ENCODE results near the gene C10orf95. TPM values are rescaled to one million over a fixed set of nuclear protein-coding genes. Genes with fewer than 3 reads are reported as not detected.

Gene C10orf95
- total RNA-seq, 1 experiment from 2014 or later: 0.82 TPM

GRCh38 chr10:102416283-102416682 is 35.1 kb downstream of the C10orf95 start:
- no peak for TF ChIP-seq CTCF (IDR thresholded peaks at IDR 0.05; ENCODE audit: insufficient read depth in 1 of 2, low read depth in 1 of 2, low read length in 1 of 2, severe bottlenecking in 1 of 2, unreplicated experiment in 1 of 2)
- peaks cover 7% of the 10 kb centered on the region for H3K4me1 Mint-ChIP-seq (ENCODE audit: low read depth, unreplicated experiment)
- H3K4me3 ChIP-seq (ENCODE audit: low read depth, low read length): no peak overlapping the region
- H3K36me3 Mint-ChIP-seq (ENCODE audit: insufficient read depth, unreplicated experiment): peaks cover 21% of the 10 kb centered on the region
- intact Hi-C loops (cut with micrococcal nuclease; ENCODE audit: unreplicated experiment): no loop called here
- no peaks in the 10 kb centered on the region for H3K36me3 ChIP-seq (ENCODE audit: control insufficient read depth, insufficient read depth, low read length)
- H3K9me3 Mint-ChIP-seq (ENCODE audit: unreplicated experiment): no peaks in the 10 kb centered on the region
- no peaks in the 10 kb centered on the region for H3K9me3 ChIP-seq
- H3K27ac Mint-ChIP-seq (ENCODE audit: unreplicated experiment): no peak overlapping the region
- H3K4me3 Mint-ChIP-seq (ENCODE audit: unreplicated experiment): no peak overlapping the region
- H3K4me1 ChIP-seq: peaks cover 4% of the 10 kb centered on the region; the same call in 1 of the 2 replicates
- POLR2A ChIA-PET: no interaction called here
- BruUV-seq (replicated peaks): no TSS peak
- H3K27me3 ChIP-seq (replicated peaks; ENCODE audit: control insufficient read depth, insufficient read depth, low read length): peaks cover 1% of the 10 kb centered on the region; the same call in 1 of the 2 replicates
- no peak for DNase-seq
- H3K27me3 Mint-ChIP-seq (ENCODE audit: insufficient read depth, unreplicated experiment): peaks cover 2% of the 10 kb centered on the region
- CTCF ChIA-PET: interaction anchor here (0.7 kb wide), 1 partner anchor 12 kb away, joined by 3 read pairs; no protein-coding TSS in a partner anchor

DNA sequence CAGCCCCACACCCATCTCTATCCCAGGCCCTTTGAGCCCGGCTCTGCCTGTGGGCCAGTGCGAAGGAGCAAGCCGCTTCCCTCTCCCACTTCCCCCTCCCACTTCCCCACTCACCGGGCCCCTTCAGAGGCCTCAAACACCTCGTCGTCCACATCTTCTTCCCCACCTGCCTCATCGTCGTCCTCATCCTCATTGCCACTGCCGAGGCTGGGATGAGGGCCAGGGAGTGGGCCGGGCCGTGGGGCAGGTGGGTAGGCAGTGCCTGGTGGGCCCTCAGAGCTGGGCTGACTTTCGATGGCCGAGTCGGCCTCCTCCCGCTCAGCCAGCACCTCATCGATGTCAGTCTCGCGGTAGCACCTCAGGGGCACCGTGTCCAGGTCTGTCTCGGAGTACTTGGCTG is 36.6 kb downstream of the C10orf95 start:
- ChIA-PET CTCF (no interaction called here), POLR2A (no interaction called here)
- no peak for DNase-seq
- TF ChIP-seq CTCF (IDR thresholded peaks at IDR 0.05; ENCODE audit: insufficient read depth in 1 of 2, low read depth in 1 of 2, low read length in 1 of 2, severe bottlenecking in 1 of 2, unreplicated experiment in 1 of 2): no peak
- Mint-ChIP-seq H3K4me3 (ENCODE audit: unreplicated experiment) (no peak overlapping the region), H3K27me3 (ENCODE audit: insufficient read depth, unreplicated experiment) (peaks cover 8% of the 10 kb centered on the region), H3K4me1 (ENCODE audit: low read depth, unreplicated experiment) (peaks cover 7% of the 10 kb centered on the region), H3K36me3 (ENCODE audit: insufficient read depth, unreplicated experiment) (peaks cover 9% of the 10 kb centered on the region), H3K9me3 (ENCODE audit: unreplicated experiment) (no peaks in the 10 kb centered on the region), H3K27ac (ENCODE audit: unreplicated experiment) (no peak overlapping the region)
- no peaks in the 10 kb centered on the region for H3K9me3 ChIP-seq
- no TSS peak for BruUV-seq (replicated peaks)
- H3K36me3 ChIP-seq (ENCODE audit: control insufficient read depth, insufficient read depth, low read length): no peaks in the 10 kb centered on the region
- peaks cover 4% of the 10 kb centered on the region; the same call in 1 of the 2 replicates for H3K4me1 ChIP-seq
- H3K4me3 ChIP-seq (ENCODE audit: low read depth, low read length): no peak overlapping the region
- intact Hi-C loops (cut with micrococcal nuclease; ENCODE audit: unreplicated experiment): no loop called here
- peaks cover 1% of the 10 kb centered on the region; the same call in 1 of the 2 replicates for H3K27me3 ChIP-seq (replicated peaks; ENCODE audit: control insufficient read depth, insufficient read depth, low read length)

GRCh38 chr10:102413806-102414561 is 37.4 kb downstream of the C10orf95 start:
- Mint-ChIP-seq H3K27ac (ENCODE audit: unreplicated experiment) (no peak overlapping the region), H3K36me3 (ENCODE audit: insufficient read depth, unreplicated experiment) (peaks cover 2% of the 10 kb centered on the region), H3K4me1 (ENCODE audit: low read depth, unreplicated experiment) (peaks cover 2% of the 10 kb centered on the region), H3K4me3 (ENCODE audit: unreplicated experiment) (no peak overlapping the region), H3K9me3 (ENCODE audit: unreplicated experiment) (no peaks in the 10 kb centered on the region), H3K27me3 (ENCODE audit: insufficient read depth, unreplicated experiment) (peaks cover 12% of the 10 kb centered on the region)
- BruUV-seq (replicated peaks): no TSS peak
- Histone ChIP-seq H3K36me3 (ENCODE audit: control insufficient read depth, insufficient read depth, low read length) (no peaks in the 10 kb centered on the region), H3K4me3 (ENCODE audit: low read depth, low read length) (no peak overlapping the region), H3K4me1 (peaks cover 4% of the 10 kb centered on the region; the same call in 1 of the 2 replicates), H3K27me3 (replicated peaks; ENCODE audit: control insufficient read depth, insufficient read depth, low read length) (peaks cover 1% of the 10 kb centered on the region; the same call in 1 of the 2 replicates), H3K9me3 (no peaks in the 10 kb centered on the region)
- ChIA-PET CTCF (no interaction called here), POLR2A (no interaction called here)
- intact Hi-C loops (cut with micrococcal nuclease; ENCODE audit: unreplicated experiment): no loop called here
- no peak for DNase-seq
- TF ChIP-seq CTCF (IDR thresholded peaks at IDR 0.05; ENCODE audit: insufficient read depth in 1 of 2, low read depth in 1 of 2, low read length in 1 of 2, severe bottlenecking in 1 of 2, unreplicated experiment in 1 of 2): no peak
